GM12878 (cell line): ENCODE data around the gene EMID1. TPM values are rescaled to one million over a fixed set of nuclear protein-coding genes. Genes with fewer than 3 reads are reported as not detected.

Source experiments
- ATAC-seq: fragments of 200-7000 bp; cut with Tn5 transposase; 3 replicates; pipeline ENCODE4 v1.9.1; 2020; ENCODE audit warnings: mild to moderate bottlenecking, moderate library complexity
- BruUV-seq: library from RNA; stranded (reverse); fragments of 400-500 nt; replicated peaks from 2 replicates; lab custom pipeline; 2021; lab: Mats Ljungman, UMichigan
- CTCF ChIA-PET: fragments of 300-600 bp; sonication (Branson Sonifier 250); formaldehyde crosslinking; extraction: SDS; loops from one replicate; lab custom pipeline; 2021; ENCODE audit warnings: inconsistent platforms; lab: Yijun Ruan, JAX
- POLR2A ChIA-PET: fragments of 350-600 bp; formaldehyde crosslinking; extraction: SDS; loops from one replicate; lab custom pipeline; 2021; ENCODE audit warnings: inconsistent platforms; lab: Charles Lee
- RAD21 ChIA-PET: fragments of 300-600 bp; sonication (Branson Sonifier 250); formaldehyde crosslinking; loops from one replicate; lab custom pipeline; 2023; ENCODE audit warnings: antibody characterized with exemption; ENCODE audit not compliant: unreplicated experiment; lab: Charles Lee
- SMC1A ChIA-PET: fragments of 300-600 bp; sonication (Branson Sonifier 250); formaldehyde crosslinking; loops from one replicate; lab custom pipeline; 2023; ENCODE audit not compliant: unreplicated experiment, uncharacterized antibody; lab: Charles Lee
- DNase-seq: peaks from one replicate; pipeline ENCODE4 v3.0.0-alpha.2; 2011; ENCODE audit warnings: low read depth, low spot score
- FAIRE-seq: peaks from 3 replicates; lab custom pipeline; 2011; peaks lifted over from hg19 to GRCh38; lab: Jason Lieb, UNC
- H2AFZ ChIP-seq: 2 replicates; pipeline ENCODE4 v1.6.0; 2011; ENCODE audit warnings: low read depth, low read length, control low read depth; ENCODE audit not compliant: control insufficient read depth
- H3K27ac ChIP-seq: 2 replicates; pipeline ENCODE4 v1.5.1; 2011; ENCODE audit warnings: control low read depth; ENCODE audit not compliant: control insufficient read depth, insufficient read depth
- H3K27me3 ChIP-seq, 2 experiments: replicated peaks in 1 of 2; 2 replicates each; pipeline versions ENCODE4 v1.6.0 to v1.6.1; 2011; ENCODE audit warnings: low read length in 1 of 2; ENCODE audit not compliant: control insufficient read depth in 2 of 2, insufficient read depth in 2 of 2
- H3K36me3 ChIP-seq, 2 experiments: 2 replicates each; pipeline ENCODE4 v1.5.1; 2011; ENCODE audit warnings: low read length in 1 of 2; ENCODE audit not compliant: control insufficient read depth in 2 of 2, insufficient read depth in 2 of 2
- H3K4me1 ChIP-seq: 2 replicates; pipeline ENCODE4 v1.6.1; 2011; ENCODE audit warnings: mild to moderate bottlenecking, low read length, moderate library complexity, mixed read lengths; ENCODE audit not compliant: control insufficient read depth, insufficient read depth
- H3K4me2 ChIP-seq: 2 replicates; pipeline ENCODE4 v1.6.0; 2011; ENCODE audit warnings: control low read depth; ENCODE audit not compliant: control insufficient read depth, insufficient read depth
- H3K4me3 ChIP-seq: fragments of 200-600 bp; sonication (generic); 2 replicates; pipeline ENCODE4 v1.5.1; 2016
- H3K79me2 ChIP-seq: 2 replicates; pipeline ENCODE4 v1.6.0; 2011; ENCODE audit warnings: low read length; ENCODE audit not compliant: control insufficient read depth, insufficient read depth
- H3K9ac ChIP-seq: 2 replicates; pipeline ENCODE4 v1.8.0; 2011; ENCODE audit warnings: low read length, control low read depth, mixed read lengths; ENCODE audit not compliant: control insufficient read depth, insufficient read depth
- H3K9me3 ChIP-seq: replicated peaks from 3 replicates; pipeline ENCODE4 v1.5.1; 2011; ENCODE audit warnings: mild to moderate bottlenecking, low read length; ENCODE audit not compliant: control insufficient read depth, insufficient read depth
- H4K20me1 ChIP-seq: 2 replicates; pipeline ENCODE4 v1.6.0; 2011; ENCODE audit not compliant: control insufficient read depth, insufficient read depth
- HDGF ChIP-seq: fragments of 450-650 bp; IDR thresholded peaks from 2 replicates; pipeline ENCODE4 v1.6.1; 2016; ENCODE audit warnings: antibody characterized with exemption
- IRF3 ChIP-seq: fragments of 450-650 bp; IDR thresholded peaks from 2 replicates; pipeline ENCODE4 v1.6.1; 2014; ENCODE audit warnings: mild to moderate bottlenecking
- LARP7 ChIP-seq: fragments of 450-650 bp; IDR thresholded peaks from 2 replicates; pipeline ENCODE4 v1.6.1; 2017; ENCODE audit warnings: mild to moderate bottlenecking
- MEF2B ChIP-seq: fragments of 450-650 bp; IDR thresholded peaks from 2 replicates; pipeline ENCODE4 v1.6.1; 2018; ENCODE audit warnings: mild to moderate bottlenecking, moderate library complexity; ENCODE audit not compliant: partially characterized antibody, poor library complexity, severe bottlenecking
- MTA2 ChIP-seq: fragments of 450-650 bp; IDR thresholded peaks from 2 replicates; pipeline ENCODE4 v1.6.1; 2016; ENCODE audit warnings: low read depth, mild to moderate bottlenecking, moderate library complexity
- NBN ChIP-seq: fragments of 450-650 bp; IDR thresholded peaks from 2 replicates; pipeline ENCODE4 v1.6.1; 2016
- SMC3 ChIP-seq: IDR thresholded peaks from 2 replicates; pipeline ENCODE4 v1.6.1; 2011; ENCODE audit warnings: low read length, improper control_type of control experiment, borderline replicate concordance
- SP1 ChIP-seq: IDR thresholded peaks from one replicate; pipeline ENCODE4 v1.6.1; 2011; ENCODE audit warnings: low read depth, low read length
- ZNF687 ChIP-seq: fragments of 450-650 bp; IDR thresholded peaks from 2 replicates; pipeline ENCODE4 v1.6.1; 2017; ENCODE audit warnings: mild to moderate bottlenecking, moderate library complexity
- WGBS: methylation state at CpG from one replicate; pipeline ENCODE4 v1.1.6; 2016; ENCODE audit warnings: low lambda C conversion rate; ENCODE audit not compliant: insufficient replicate concordance, insufficient coverage; ENCODE audit errors: missing lambda C conversion rate; 5-methylcytosine and 5-hydroxymethylcytosine counted together
- in situ Hi-C: fragments of 300-500 bp; cut with MboI; formaldehyde crosslinking; loops from 9 replicates; pipeline ENCODE4 v1.14.3; 2018; ENCODE audit warnings: mixed read lengths
- intact Hi-C: fragments of 100-400 bp; cut with micrococcal nuclease; formaldehyde crosslinking; loops from one replicate; pipeline ENCODE4 v1.14.2; 2022; ENCODE audit not compliant: unreplicated experiment
- polyA plus RNA-seq, 11 experiments: library from polyadenylated mRNA; depleted of rRNA in 4 of 11; unstranded in 6 of 11; stranded (reverse) in 5 of 11; fragments of >200 nt; fragmentation: Nextera tagmentation in 4 of 11; fragmentation: Illumina TruSeq in 1 of 11; extraction: Ambion mirVana in 4 of 11; extraction: Trizol in 1 of 11; gene quantifications; 1 replicate in 1 of 11; 2 replicates in 10 of 11; pipeline versions ENCODE4 v1.2.1 to v1.2.3, GENCODE V29; 2011 to 2016; ENCODE audit warnings: inconsistent platforms in 2 of 11, missing spikeins in 2 of 11, low read depth in 1 of 11
- total RNA-seq, 4 experiments: library from RNA; depleted of rRNA in 3 of 4; stranded (reverse); fragments of >200 nt in 3 of 4; fragmentation: Illumina TruSeq in 1 of 4; extraction: Trizol in 1 of 4; gene quantifications; 2 replicates each; pipeline versions ENCODE4 v1.2.1 to v1.2.3, GENCODE V29; 2013 to 2021
- TF ChIP-seq, protein P1 (sequence below): fragments of 450-650 bp; IDR thresholded peaks from 2 replicates; pipeline ENCODE4 v1.6.1; 2016; ENCODE audit warnings: mild to moderate bottlenecking

Gene EMID1
- total and polyA plus RNA-seq, 10 of the 15 experiments (the other 5 are each of a cell fraction or from before 2014, with no cell fraction given) = 1.2 to 60.3 (median 12.0) TPM

DNA sequence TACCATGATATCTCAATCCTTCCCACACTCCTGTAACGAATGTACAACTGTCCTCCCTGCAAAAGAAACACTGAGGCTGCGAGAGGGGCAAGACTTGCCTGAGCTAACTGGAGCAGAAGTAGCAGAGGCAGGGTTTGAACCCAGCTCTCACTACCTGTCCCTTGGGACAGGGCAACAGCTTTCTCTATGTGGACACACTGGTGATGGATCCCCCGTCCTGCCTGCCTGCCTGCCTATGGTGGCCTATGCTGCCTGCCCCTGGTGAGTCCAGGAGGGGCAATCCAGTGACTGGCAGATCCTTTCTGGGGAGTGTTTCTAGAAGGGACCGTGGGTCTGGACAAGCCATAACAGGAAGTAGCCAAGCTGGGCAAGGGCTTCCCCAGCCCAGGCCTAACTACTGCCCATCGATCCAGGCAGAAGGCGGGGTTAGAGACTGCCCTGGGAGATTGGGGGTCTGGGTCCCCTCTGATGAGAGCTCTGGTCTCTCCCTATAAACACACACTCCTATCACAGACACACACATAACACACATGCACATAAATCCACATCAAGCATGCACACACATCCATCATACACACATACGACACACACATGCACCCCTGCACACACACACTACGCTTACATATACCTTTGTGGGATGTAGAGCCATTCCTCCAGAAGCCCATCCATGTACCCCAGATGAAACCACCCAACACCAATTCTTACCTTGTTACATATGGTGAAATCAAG lies 1.1 kb upstream of the EMID1 start:
- RAD21 ChIA-PET = interaction anchor here (0.9 to 10.8 kb wide), 7 partner anchors 13 to 164 kb away, joined by 3 to 153 read pairs (median 9); partner anchors contain the start of gene KREMEN1
- H3K27me3 ChIP-seq = no peaks in the 10 kb centered on the region; a peak in 1 of 4 replicates
- H3K27ac ChIP-seq = peak overlapping the region; percentile 90
- POLR2A ChIA-PET = interaction anchor here (0.6 to 15.3 kb wide), 10 partner anchors 8 to 401 kb away, joined by 3 to 239 read pairs (median 4); no protein-coding TSS in a partner anchor
- H3K4me2 ChIP-seq = peak overlapping the region; percentile 91
- TF ChIP-seq MEF2B = peak; percentile 88
- peak; percentile 85 for TF ChIP-seq HDGF
- peak; percentile 39; the same call in 1 of the 2 replicates for TF ChIP-seq ZNF687
- peak; percentile 41; the same call in 1 of the 2 replicates for TF ChIP-seq NBN
- TF ChIP-seq MTA2 = peak; percentile 8; the same call in 1 of the 2 replicates
- no peak for TF ChIP-seq SMC3
- TF ChIP-seq, protein P1, sequence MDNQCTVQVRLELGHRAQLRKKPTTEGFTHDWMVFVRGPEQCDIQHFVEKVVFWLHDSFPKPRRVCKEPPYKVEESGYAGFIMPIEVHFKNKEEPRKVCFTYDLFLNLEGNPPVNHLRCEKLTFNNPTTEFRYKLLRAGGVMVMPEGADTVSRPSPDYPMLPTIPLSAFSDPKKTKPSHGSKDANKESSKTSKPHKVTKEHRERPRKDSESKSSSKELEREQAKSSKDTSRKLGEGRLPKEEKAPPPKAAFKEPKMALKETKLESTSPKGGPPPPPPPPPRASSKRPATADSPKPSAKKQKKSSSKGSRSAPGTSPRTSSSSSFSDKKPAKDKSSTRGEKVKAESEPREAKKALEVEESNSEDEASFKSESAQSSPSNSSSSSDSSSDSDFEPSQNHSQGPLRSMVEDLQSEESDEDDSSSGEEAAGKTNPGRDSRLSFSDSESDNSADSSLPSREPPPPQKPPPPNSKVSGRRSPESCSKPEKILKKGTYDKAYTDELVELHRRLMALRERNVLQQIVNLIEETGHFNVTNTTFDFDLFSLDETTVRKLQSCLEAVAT = peak; percentile 99
- TF ChIP-seq IRF3 = no peak
- peak; percentile 41; the same call in 1 of the 2 replicates for TF ChIP-seq LARP7
- TF ChIP-seq SP1 = no peak
- FAIRE-seq (no peak), ATAC-seq (peak; percentile 0), DNase-seq (no peak)
- no peak overlapping the region for H2AFZ ChIP-seq
- intact Hi-C loops (loop anchor here (5.0 kb wide), 1 partner anchor 127 kb away; no protein-coding TSS in a partner anchor), in situ Hi-C loops (loop anchor here (5.0 kb wide), 1 partner anchor 37 kb away; no protein-coding TSS in a partner anchor)
- H3K79me2 ChIP-seq = peaks cover 49% of the 10 kb centered on the region
- H4K20me1 ChIP-seq = no peaks in the 10 kb centered on the region
- H3K4me3 ChIP-seq = peak overlapping the region; percentile 32
- SMC1A ChIA-PET = interaction anchor here (0.8 to 16.1 kb wide), 17 partner anchors 8 to 406 kb away, joined by 3 to 165 read pairs (median 4); partner anchors contain the start of gene XBP1
- H3K4me1 ChIP-seq = peaks cover 55% of the 10 kb centered on the region
- 87% methylated on average over 7 of the region's 8 CpGs for whole genome bisulfite sequencing
- H3K36me3 ChIP-seq = no peaks in the 10 kb centered on the region; a peak in 1 of 4 replicates
- H3K9me3 ChIP-seq = no peaks in the 10 kb centered on the region
- H3K9ac ChIP-seq = peak overlapping the region; percentile 58
- BruUV-seq = no TSS peak
- CTCF ChIA-PET = interaction anchor here (0.6 to 6.7 kb wide), 15 partner anchors 11 to 122 kb away, joined by 3 to 78 read pairs (median 5); no protein-coding TSS in a partner anchor
